ENCODE results near the gene ARMH1.
"Not testable (repeated sequence)": the region's sequence is repeated elsewhere in the genome, so short reads cannot be mapped to it uniquely, and the experiment has no call there.

Gene ARMH1

GRCh38 chr1:44723496-44724295, 49.2 kb downstream of the ARMH1 start:
- no peak for DNase-seq

DNA sequence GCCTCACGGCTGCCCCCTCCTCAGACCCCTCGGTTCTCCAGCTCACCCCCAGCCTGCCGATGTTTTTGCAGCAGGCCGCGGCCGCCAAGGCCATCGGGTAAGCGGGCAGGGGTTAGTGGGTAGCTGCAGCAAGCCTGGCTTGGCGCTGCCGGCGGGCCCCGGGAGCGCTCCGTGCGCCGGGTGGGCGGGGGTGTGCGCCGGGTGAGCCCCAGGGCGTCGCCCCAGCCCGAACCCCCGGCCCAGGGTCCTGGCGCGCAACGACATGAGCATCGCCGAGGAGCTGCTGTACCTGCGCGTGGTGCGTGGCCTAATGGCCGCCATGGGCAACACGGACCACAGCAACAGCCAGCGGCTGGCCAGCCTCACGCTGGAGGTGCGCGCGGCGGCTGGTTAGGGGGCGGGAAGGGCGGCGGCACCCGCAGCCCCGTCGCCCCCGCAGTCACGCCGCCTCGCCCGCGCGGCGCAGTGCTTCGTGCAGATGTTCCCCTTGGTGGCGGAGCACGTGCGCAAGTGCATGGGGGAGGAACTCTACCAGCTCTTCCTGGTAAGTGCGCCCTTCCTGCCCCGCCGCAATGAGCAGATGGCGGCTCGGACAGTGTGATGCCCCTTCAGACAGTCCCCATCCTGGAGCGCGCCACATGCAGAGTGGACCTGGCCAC, 49.9 kb downstream of the ARMH1 start:
- no peak for DNase-seq

GRCh38 chr1:44724955-44725698, 50.6 kb downstream of the ARMH1 start:
- no peak for DNase-seq

GRCh38 chr1:44730741-44731512, 56.4 kb downstream of the ARMH1 start, which contains the start of gene RNU5D-1:
RNU5D-1 (minus strand) TSS chr1:44731170.
- peak; percentile 97 for DNase-seq

- DNase-seq, result peak; percentile 90
Measured at GRCh38 chr1:44733365-44733764, 58.9 kb downstream of the ARMH1 start.

DNA sequence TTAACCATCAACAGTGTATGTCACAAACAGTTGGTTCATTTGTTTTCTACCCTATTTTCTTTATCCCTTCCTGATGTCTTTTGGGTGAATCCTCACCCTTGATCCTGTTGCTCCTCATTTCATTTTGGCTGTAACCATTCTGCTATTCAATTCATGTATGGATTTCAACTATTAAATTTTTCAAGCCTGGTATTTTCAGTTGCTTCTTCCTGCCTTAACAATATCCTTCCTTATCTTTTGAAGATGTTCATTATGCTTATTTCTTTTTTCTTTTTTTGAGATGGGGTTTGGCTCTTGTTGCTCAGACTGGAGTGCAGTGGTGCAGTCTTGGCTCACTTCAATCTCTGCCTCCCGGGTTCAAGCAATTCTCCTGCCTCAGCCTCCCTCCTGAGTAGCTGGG, 59.3 kb downstream of the ARMH1 start:
- no peak for DNase-seq

- no peak for DNase-seq
Measured at GRCh38 chr1:44735992-44736391, 61.5 kb downstream of the ARMH1 start.

- not testable (repeated sequence) for DNase-seq
Measured at GRCh38 chr1:44738953-44739306, 64.4 kb downstream of the ARMH1 start.

GRCh38 chr1:44739307-44740178, 65.0 kb downstream of the ARMH1 start, which contains the start of gene KIF2C:
KIF2C (plus strand) TSS chr1:44739837; CDS start chr1:44739933, 96 bp downstream.
- peak; percentile 98 for DNase-seq

GRCh38 chr1:44740179-44740617, 65.7 kb downstream of the ARMH1 start:
- no peak for DNase-seq

DNA sequence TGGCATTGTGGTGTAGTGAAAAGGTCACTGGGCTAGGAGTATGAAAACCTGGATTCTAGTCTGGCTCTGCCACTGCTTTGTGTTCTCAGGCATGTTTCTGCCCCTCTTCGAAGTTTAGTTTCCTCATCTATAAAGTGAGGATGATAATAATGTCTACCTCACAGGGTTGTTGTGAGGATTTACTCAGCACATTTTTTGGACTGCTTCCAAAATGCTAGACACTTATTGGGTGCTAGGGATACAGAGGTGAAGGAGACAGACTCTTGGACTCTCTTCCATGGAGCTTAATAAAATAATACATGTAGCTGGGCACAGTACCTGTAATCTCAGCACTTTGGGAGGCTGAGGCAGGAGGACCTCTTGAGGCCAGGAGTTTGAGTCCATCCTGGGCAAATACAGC, 68.7 kb downstream of the ARMH1 start:
- no peak for DNase-seq

GRCh38 chr1:44747878-44748277, 73.4 kb downstream of the ARMH1 start:
- no peak for DNase-seq

DNA sequence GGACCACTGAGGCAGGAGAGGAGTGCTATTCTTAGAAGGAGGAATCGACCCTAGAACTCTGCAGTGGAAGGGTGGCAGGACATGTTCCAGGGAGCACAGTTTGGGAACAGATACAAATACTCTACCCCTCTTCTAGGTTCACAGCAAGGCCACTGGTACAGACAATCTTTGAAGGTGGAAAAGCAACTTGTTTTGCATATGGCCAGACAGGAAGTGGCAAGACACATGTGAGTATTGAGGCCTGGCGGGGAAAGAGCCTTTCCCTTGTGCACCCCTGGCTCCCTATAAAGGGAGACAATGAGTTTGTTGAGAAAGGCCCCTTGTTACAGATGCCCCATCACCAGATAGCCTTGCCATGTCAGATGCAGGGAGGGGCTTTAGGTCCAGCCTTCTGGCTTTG, 82.9 kb downstream of the ARMH1 start:
- DNase-seq, result no peak

GRCh38 chr1:44759077-44759476, 84.6 kb downstream of the ARMH1 start:
- no peak for DNase-seq

DNA sequence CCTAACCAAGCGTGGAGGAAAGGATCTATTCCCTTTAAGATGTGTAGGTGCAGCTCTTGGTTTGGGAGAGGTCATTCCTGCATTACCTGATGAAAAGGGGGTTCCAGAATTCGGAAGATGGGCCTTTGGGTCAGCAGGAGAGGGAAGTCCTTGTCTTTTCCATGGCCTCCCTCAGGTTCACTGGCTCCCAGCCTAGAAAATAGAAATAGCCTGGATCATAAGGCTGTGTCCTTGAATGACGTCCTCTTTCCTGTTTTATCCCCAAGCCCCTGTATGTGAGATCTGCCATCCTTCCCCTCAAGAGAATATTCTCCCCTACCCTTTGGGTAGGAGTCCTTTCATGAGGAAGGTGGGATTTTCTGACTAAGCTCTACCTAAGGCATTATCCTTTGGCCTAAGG, 86.4 kb downstream of the ARMH1 start:
- no peak for DNase-seq

DNA sequence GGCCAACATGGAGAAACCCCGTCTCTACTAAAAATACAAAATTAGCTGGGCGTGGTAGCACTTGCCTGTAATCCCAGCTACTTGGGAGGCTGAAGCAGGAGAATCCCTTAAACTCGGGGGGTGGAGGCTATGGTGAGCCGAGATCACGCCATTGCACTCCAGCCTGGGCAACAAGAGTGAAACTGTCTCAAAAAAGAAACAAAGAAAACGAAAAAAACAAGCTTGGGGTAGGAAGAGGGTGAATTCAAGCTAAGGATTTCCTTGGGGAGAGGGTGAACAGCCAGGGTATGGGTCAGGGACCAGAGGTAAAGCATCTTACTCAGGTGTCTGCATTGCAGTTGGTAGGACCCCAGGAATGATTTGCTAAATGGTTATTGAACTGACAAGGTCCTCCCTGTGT, 91.9 kb downstream of the ARMH1 start:
- not testable (repeated sequence) for DNase-seq
